Calu3 (cell line): ENCODE data around the gene MIPOL1. TPM values are rescaled to one million over a fixed set of nuclear protein-coding genes. Genes with fewer than 3 reads are reported as not detected.
A peak's percentile ranks its signal among the peaks of the same experiment; 100 is the strongest.

Experiments used
- BruUV-seq: library from RNA; stranded (reverse); fragments of 400-500 nt; replicated peaks from 2 replicates; lab custom pipeline; 2021; lab: Mats Ljungman, UMichigan
- CTCF ChIA-PET: fragments of 300-600 bp; sonication (Branson Sonifier 250); formaldehyde crosslinking; loops from one replicate; lab custom pipeline; 2022; ENCODE audit warnings: antibody characterized with exemption; lab: Charles Lee
- DNase-seq: peaks from one replicate; pipeline ENCODE4 v3.0.0; 2022
- H3K27ac Mint-ChIP-seq: one replicate; pipeline ENCODE4 v1.8.0; 2022; ENCODE audit warnings: mixed read lengths; ENCODE audit not compliant: unreplicated experiment
- H3K27me3 Mint-ChIP-seq: one replicate; pipeline ENCODE4 v1.8.0; 2022; ENCODE audit warnings: mixed read lengths; ENCODE audit not compliant: unreplicated experiment
- H3K36me3 Mint-ChIP-seq: one replicate; pipeline ENCODE4 v1.8.0; 2022; ENCODE audit warnings: mild to moderate bottlenecking, moderate library complexity, mixed read lengths; ENCODE audit not compliant: insufficient read depth, unreplicated experiment
- H3K4me1 Mint-ChIP-seq: one replicate; pipeline ENCODE4 v1.8.0; 2022; ENCODE audit warnings: mild to moderate bottlenecking, low read depth, mixed read lengths; ENCODE audit not compliant: unreplicated experiment
- H3K4me3 Mint-ChIP-seq: one replicate; pipeline ENCODE4 v1.8.0; 2022; ENCODE audit warnings: mild to moderate bottlenecking, low read depth, moderate library complexity, mixed read lengths; ENCODE audit not compliant: unreplicated experiment
- H3K9me3 Mint-ChIP-seq: one replicate; pipeline ENCODE4 v1.8.0; 2022; ENCODE audit warnings: low read depth, mixed read lengths; ENCODE audit not compliant: unreplicated experiment
- intact Hi-C: fragments of 100-400 bp; cut with micrococcal nuclease; formaldehyde crosslinking; loops from one replicate; pipeline ENCODE4 v1.10.0; 2022; ENCODE audit not compliant: unreplicated experiment
- total RNA-seq: library from RNA; stranded (reverse); gene quantifications from 2 replicates; pipeline ENCODE4 v1.2.3, GENCODE V29; 2022
- TF ChIP-seq, protein P1 (sequence below): fragments of 200-600 bp; IDR thresholded peaks from one replicate; pipeline ENCODE4 v1.8.0; 2022; ENCODE audit warnings: antibody characterized with exemption; ENCODE audit not compliant: unreplicated experiment

The MIPOL1 gene
- total RNA-seq, 1 experiment from 2014 or later = 27.2 TPM

- intact Hi-C loops = loop anchor here (2.0 to 5.0 kb wide), 2 partner anchors 26 to 33 kb away; partner anchors contain the start of gene SLC25A21
- H3K36me3 Mint-ChIP-seq = peaks cover 23% of the 10 kb centered on the region
- no TSS peak for BruUV-seq
- TF ChIP-seq, protein P1, sequence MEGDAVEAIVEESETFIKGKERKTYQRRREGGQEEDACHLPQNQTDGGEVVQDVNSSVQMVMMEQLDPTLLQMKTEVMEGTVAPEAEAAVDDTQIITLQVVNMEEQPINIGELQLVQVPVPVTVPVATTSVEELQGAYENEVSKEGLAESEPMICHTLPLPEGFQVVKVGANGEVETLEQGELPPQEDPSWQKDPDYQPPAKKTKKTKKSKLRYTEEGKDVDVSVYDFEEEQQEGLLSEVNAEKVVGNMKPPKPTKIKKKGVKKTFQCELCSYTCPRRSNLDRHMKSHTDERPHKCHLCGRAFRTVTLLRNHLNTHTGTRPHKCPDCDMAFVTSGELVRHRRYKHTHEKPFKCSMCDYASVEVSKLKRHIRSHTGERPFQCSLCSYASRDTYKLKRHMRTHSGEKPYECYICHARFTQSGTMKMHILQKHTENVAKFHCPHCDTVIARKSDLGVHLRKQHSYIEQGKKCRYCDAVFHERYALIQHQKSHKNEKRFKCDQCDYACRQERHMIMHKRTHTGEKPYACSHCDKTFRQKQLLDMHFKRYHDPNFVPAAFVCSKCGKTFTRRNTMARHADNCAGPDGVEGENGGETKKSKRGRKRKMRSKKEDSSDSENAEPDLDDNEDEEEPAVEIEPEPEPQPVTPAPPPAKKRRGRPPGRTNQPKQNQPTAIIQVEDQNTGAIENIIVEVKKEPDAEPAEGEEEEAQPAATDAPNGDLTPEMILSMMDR = no peak
- H3K27me3 Mint-ChIP-seq = no peaks in the 10 kb centered on the region
- peak overlapping the region; percentile 97 for H3K27ac Mint-ChIP-seq
- no peaks in the 10 kb centered on the region for H3K9me3 Mint-ChIP-seq
- peak overlapping the region; percentile 94 for H3K4me3 Mint-ChIP-seq
- H3K4me1 Mint-ChIP-seq = peaks cover 53% of the 10 kb centered on the region
- DNase-seq = no peak
- CTCF ChIA-PET = interaction anchor here (0.6 to 1.5 kb wide), 9 partner anchors 22 to 1751 kb away, joined by 3 to 7 read pairs (median 5); no protein-coding TSS in a partner anchor
Measured at GRCh38 chr14:37198907-37199306, 1.2 kb downstream of the MIPOL1 start.

DNA sequence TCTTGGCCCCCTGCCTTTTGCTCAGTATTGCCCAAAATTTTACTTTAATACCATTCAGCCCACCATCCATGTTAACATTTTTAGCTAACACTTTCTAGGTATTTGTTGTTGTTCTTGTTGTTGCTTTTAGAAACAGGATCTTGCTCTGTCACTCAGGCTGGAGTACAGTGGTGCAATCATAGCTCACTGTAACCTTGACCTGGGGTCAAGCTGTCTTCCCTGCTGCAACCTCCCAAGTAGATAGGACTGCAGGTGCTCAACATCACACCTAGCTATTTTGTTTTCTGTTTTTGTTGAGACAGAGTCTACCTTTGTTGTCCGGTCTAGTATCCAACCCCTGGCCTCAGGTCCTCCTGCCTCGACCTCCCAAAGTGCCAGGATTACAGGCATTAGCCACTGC, 4.0 kb downstream of the MIPOL1 start:
- Mint-ChIP-seq H3K9me3 (no peaks in the 10 kb centered on the region), H3K4me1 (peaks cover 30% of the 10 kb centered on the region), H3K36me3 (peaks cover 17% of the 10 kb centered on the region), H3K27me3 (no peaks in the 10 kb centered on the region), H3K27ac (peak overlapping the region; percentile 52), H3K4me3 (no peak overlapping the region)
- no TSS peak for BruUV-seq
- intact Hi-C loops = no loop called here
- TF ChIP-seq, protein P1 = no peak
- CTCF ChIA-PET = no interaction called here
- DNase-seq = no peak

GRCh38 chr14:37202265-37202664, 4.5 kb downstream of the MIPOL1 start:
- Mint-ChIP-seq H3K4me1 (peaks cover 30% of the 10 kb centered on the region), H3K4me3 (no peak overlapping the region), H3K27me3 (no peaks in the 10 kb centered on the region), H3K27ac (peak overlapping the region; percentile 52), H3K36me3 (peaks cover 15% of the 10 kb centered on the region), H3K9me3 (no peaks in the 10 kb centered on the region)
- DNase-seq = no peak
- intact Hi-C loops = no loop called here
- TF ChIP-seq, protein P1 = no peak
- BruUV-seq = no TSS peak
- CTCF ChIA-PET = interaction anchor here (0.6 kb wide), 1 partner anchor 32 kb away, joined by 5 read pairs; no protein-coding TSS in a partner anchor

- Mint-ChIP-seq H3K27me3 (no peaks in the 10 kb centered on the region), H3K4me1 (peaks cover 30% of the 10 kb centered on the region), H3K27ac (no peak overlapping the region), H3K36me3 (peaks cover 9% of the 10 kb centered on the region), H3K4me3 (no peak overlapping the region), H3K9me3 (no peaks in the 10 kb centered on the region)
- intact Hi-C loops = no loop called here
- DNase-seq = no peak
- TF ChIP-seq, protein P1 = no peak
- CTCF ChIA-PET = interaction anchor here (0.6 kb wide), 2 partner anchors 32 to 1415 kb away, joined by 3 to 5 read pairs; no protein-coding TSS in a partner anchor
- no TSS peak for BruUV-seq
Measured at GRCh38 chr14:37202812-37203211, 5.1 kb downstream of the MIPOL1 start.
